Measurements from ENCODE around the gene LRRFIP2.
A peak's percentile ranks its signal among the peaks of the same experiment; 100 is the strongest.
"Not testable (repeated sequence)": the region's sequence is repeated elsewhere in the genome, so short reads cannot be mapped to it uniquely, and the experiment has no call there.

Gene LRRFIP2

DNA sequence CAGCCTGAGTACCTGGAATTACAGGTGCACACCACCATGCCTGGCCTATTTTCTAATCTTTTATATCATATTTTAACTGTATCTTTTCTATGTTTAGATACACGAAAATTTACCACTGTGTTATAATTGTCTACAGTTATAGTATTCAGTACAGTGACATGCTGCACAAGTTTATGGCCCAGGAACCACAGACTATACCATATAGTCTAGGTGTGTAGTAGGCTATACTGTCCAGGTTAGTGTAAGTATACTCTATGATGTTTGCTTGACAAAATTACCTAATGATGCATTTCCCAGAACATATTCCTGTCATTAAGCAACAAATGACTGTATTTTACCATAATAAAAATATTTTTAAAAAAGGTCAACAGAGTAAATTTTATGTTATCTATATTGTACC lies 5.5 kb downstream of the LRRFIP2 start:
- H3K36me3 Mint-ChIP-seq = peaks cover 46% of the 10 kb centered on the region
- H3K27ac Mint-ChIP-seq = no peak overlapping the region
- peaks cover 5% of the 10 kb centered on the region for H3K4me1 Mint-ChIP-seq
- no peak overlapping the region for H3K4me3 Mint-ChIP-seq
- H3K9me3 Mint-ChIP-seq = no peaks in the 10 kb centered on the region
- no peak for ATAC-seq
- no peak for DNase-seq (ENCODE audit: low spot score in 2 of 2)

DNA sequence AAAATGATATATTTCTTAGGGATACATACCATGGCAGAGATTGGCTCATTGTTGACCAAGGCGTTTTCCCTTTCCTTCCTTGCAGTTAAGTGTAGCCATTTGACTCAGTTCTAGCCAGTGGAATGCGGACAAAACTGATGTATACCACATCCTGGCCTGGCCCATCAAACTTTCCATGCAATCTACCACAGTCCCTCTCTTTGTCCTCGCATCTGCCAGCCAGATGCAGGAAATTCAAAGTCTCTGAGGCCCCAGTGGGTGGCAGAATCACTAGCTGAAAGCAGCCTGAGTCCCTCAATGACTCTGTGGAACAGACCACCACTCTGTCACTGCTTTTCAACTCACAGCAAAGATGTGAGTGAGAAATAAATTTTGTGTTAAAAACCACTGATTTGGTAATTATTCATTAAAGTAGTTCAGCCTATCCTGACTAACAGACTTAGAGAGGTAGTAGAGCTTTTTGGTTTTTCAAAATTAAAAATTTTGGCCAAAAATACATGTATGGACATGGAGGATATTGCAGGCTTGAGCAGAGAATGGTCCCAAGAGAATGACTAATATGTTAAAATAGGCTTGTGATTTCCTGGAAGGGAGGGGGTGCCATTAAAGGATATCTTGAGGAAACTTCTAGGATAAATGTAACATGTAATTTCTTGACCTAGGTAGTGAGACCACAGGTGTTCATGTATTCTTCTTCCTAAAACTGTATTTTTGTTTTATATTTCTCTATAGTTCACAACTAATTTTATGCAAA lies 10.9 kb downstream of the LRRFIP2 start:
- Mint-ChIP-seq H3K36me3 (peaks cover 44% of the 10 kb centered on the region), H3K27ac (peak overlapping the region; percentile 73), H3K9me3 (no peaks in the 10 kb centered on the region), H3K4me3 (peak overlapping the region; percentile 30), H3K4me1 (peaks cover 29% of the 10 kb centered on the region)
- peak; percentile 18 to 66 for DNase-seq (ENCODE audit: low spot score in 2 of 2)
- ATAC-seq = peak; percentile 85

DNA sequence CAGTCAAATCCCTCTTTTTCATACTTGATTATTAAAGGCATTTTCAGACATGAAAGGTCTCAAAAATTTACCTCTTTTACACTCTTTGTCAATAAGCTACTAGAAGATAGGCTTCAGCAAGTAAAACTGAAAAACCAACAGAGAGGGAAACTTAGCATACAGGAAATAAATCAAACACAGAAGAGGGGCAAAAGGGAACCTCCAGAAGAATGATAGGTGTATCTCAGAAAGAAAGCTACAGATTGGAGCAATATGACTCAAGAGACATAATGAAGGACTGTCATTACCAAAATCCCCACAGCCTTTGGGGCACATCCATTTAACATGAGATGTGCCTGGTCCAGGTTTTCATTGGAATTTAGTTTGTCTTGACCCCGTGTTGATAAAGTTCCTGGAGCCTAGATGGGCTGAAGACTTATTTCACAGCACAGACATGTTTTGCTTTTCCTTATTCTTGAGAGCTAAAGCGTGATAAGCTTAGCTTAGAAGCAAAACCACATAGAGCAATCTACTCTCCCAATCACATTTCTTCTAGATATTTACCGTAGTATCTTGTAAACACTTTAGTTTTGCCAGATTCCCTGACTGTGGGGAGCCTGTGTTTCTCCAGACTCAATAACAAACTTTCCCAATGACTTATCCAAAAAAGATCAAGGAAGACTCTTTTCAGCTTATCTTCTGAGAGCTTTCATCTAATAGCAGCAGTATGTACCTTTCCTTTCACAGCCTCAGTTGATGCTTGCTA lies 11.7 kb downstream of the LRRFIP2 start:
- Mint-ChIP-seq H3K27ac (peak overlapping the region; percentile 73), H3K4me1 (peaks cover 29% of the 10 kb centered on the region), H3K36me3 (peaks cover 48% of the 10 kb centered on the region), H3K4me3 (peak overlapping the region; percentile 30), H3K9me3 (no peaks in the 10 kb centered on the region)
- peak; percentile 89 for ATAC-seq
- DNase-seq (ENCODE audit: low spot score in 2 of 2) = peak in 1 of 2 donors; percentile 52

DNA sequence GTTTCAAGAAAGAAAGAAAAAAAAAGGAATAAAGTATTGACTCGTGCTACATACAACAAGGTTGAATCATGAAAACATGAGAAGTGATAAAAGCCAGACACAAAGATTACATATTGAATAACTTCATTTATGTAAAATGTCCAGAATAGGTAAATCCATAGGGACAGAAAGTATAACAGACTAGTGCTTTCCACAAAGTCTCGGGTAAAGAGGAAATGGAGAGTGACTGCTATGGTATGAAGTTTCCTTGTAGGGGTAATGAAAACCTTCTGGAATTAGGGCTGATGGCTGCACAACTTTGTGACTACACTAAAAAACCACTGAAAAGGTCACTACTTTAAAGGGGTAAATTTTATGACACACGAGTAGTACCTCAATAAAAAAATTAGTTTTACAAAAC lies 13.0 kb downstream of the LRRFIP2 start:
- Mint-ChIP-seq H3K27ac (no peak overlapping the region), H3K9me3 (no peaks in the 10 kb centered on the region), H3K4me3 (no peak overlapping the region)

DNA sequence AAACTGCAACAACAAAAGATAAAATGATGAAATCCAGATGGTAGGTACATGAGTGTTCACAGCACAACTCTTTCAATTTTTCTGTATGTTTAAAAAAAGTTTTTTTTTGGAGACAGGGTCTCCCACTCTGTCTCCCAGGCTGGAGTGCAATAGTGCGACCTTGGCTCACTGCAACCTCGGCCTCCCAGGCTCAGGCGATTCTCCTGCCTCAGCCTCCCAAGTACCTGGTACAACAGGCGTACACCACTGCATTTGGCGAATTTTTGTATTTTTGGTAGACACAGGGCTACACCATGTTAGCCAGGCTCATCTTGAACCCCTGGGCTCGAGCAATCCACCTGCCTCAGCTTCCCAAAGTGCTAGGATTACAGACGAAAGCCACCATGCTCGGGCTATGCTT lies 18.6 kb downstream of the LRRFIP2 start:
- DNase-seq (ENCODE audit: low spot score in 2 of 2) (no peak), ATAC-seq (no peak)
- peaks cover 46% of the 10 kb centered on the region for H3K36me3 Mint-ChIP-seq
- no peak overlapping the region for H3K27ac Mint-ChIP-seq
- H3K4me3 Mint-ChIP-seq = no peak overlapping the region
- H3K4me1 Mint-ChIP-seq = no peaks in the 10 kb centered on the region
- H3K9me3 Mint-ChIP-seq = no peaks in the 10 kb centered on the region

More for the DNA sequence above, 13.0 kb downstream of the LRRFIP2 start:
- no peak for DNase-seq (ENCODE audit: low spot score in 2 of 2)
- H3K36me3 Mint-ChIP-seq = peaks cover 46% of the 10 kb centered on the region
- H3K4me1 Mint-ChIP-seq = peaks cover 29% of the 10 kb centered on the region
- no peak for ATAC-seq

DNA sequence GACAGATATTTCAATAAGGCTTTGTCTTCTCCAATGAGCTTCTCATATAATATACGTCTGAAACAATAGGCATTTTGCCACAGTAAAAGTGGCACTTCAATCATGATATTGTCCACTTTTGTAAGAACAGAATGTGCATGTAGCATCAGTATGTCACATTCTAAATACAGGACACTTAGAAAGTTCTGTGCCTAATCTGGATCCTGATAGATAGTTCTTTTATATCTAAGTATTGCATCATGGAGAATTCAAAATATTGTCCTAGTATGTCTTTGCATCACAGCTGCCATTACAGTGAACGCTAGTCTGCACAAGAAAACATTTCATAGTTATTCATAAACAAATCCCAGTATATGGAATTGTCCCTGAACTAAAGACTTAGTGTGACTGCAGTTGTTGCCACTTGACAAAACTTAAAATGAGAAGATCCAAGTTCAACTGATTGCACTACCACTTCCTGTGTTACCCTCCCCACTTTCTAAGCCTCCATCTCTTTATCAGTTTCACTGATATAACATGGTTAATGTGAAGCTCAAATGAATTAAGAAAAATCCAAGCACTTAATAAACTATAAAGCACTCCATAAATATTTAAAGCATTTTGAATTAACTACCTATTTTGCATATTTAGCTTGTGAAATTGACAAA lies 19.6 kb downstream of the LRRFIP2 start:
- H3K9me3 Mint-ChIP-seq = no peaks in the 10 kb centered on the region
- H3K36me3 Mint-ChIP-seq = peaks cover 40% of the 10 kb centered on the region
- ATAC-seq (no peak), DNase-seq (ENCODE audit: low spot score in 2 of 2) (no peak)
- no peak overlapping the region for H3K4me3 Mint-ChIP-seq
- no peaks in the 10 kb centered on the region for H3K4me1 Mint-ChIP-seq
- H3K27ac Mint-ChIP-seq = no peak overlapping the region

DNA sequence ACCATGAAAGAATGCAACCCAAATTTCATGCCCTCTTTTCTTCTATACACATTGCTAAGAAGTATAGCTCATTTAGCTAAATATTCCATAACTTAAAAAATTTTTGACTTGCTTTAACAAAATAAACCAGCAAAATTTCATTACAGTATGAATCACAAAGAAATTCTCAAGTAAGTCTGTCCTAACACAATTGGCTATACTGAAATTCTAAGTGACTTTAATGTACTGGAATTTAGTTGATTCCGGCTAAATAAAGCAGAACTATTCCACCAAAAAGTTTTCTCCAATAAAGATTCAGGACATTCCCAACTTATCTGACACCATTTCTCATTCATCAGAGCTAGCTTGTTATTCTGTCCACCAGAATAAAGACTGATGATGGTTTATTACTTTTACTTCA lies 23.8 kb downstream of the LRRFIP2 start:
- H3K4me3 Mint-ChIP-seq = no peak overlapping the region
- H3K9me3 Mint-ChIP-seq = no peaks in the 10 kb centered on the region
- H3K36me3 Mint-ChIP-seq = peaks cover 54% of the 10 kb centered on the region
- H3K4me1 Mint-ChIP-seq = peaks cover 7% of the 10 kb centered on the region
- no peak for DNase-seq (ENCODE audit: low spot score in 2 of 2)
- ATAC-seq = no peak
- H3K27ac Mint-ChIP-seq = no peak overlapping the region

DNA sequence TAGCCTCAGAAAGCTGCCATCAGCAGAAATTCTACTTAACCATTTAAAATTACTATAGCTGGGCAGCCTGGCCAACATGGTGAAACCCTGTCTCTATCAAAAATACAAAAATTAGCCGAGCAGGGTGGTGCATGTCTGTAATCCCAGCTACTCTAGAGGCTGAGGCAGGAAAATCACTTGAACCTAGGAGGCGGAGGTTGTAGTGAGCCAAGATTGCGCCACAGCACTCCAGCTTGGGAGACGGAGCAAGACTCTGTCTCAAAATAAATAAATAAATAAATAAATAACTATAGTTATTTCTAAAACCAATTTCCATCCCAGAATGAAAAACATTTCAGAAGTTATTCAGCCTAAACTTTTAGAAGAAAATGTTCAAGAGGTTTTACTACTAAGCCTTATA lies 25.1 kb downstream of the LRRFIP2 start:
- H3K27ac Mint-ChIP-seq = no peak overlapping the region
- H3K36me3 Mint-ChIP-seq = peaks cover 54% of the 10 kb centered on the region
- no peak for DNase-seq (ENCODE audit: low spot score in 2 of 2)
- H3K4me1 Mint-ChIP-seq = peaks cover 7% of the 10 kb centered on the region
- no peak overlapping the region for H3K4me3 Mint-ChIP-seq
- no peaks in the 10 kb centered on the region for H3K9me3 Mint-ChIP-seq
- ATAC-seq = no peak

DNA sequence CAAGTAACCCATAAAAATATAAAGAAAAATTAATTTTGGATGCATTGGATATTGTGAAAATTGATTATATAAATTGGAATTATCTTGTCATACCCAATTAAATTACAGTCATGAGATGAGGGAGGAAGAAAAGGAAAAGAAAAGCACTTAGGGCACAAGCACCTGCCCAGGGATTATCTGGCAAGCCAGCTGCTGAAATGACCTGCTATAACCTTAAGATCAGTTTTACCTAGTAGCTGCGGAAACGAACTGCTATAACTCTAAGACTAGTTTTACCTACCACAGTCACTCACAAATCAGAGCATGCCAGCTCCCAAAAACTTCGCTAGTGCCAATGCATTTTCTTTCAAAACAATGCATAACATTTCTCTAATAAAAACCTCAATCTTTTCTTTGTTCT lies 26.2 kb downstream of the LRRFIP2 start:
- peaks cover 48% of the 10 kb centered on the region for H3K36me3 Mint-ChIP-seq
- ATAC-seq = no peak

DNA sequence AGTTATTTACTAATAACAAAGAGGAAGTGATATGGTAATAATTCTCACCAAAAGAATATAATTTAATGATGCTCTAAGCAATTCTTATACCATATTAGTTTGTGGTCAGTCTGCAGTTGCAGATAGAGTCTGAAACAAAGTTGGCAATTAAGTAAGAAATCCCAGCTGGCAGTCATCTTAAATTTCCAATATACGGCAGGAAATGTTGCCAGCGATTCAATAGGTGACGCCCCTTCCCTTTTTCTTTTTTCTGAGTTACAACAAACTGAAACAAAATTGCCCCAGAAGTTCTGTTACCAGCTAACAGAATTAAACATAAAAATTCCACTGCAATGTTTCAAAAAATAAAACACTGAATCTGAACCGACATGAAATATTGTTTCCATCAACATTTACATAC lies 26.7 kb downstream of the LRRFIP2 start:
- Mint-ChIP-seq H3K36me3 (peaks cover 50% of the 10 kb centered on the region), H3K4me1 (peaks cover 7% of the 10 kb centered on the region), H3K9me3 (no peaks in the 10 kb centered on the region), H3K27ac (no peak overlapping the region), H3K4me3 (no peak overlapping the region)
- no peak for DNase-seq (ENCODE audit: low spot score in 2 of 2)
- ATAC-seq = no peak

More for the DNA sequence above, 26.2 kb downstream of the LRRFIP2 start:
- peaks cover 7% of the 10 kb centered on the region for H3K4me1 Mint-ChIP-seq
- no peak overlapping the region for H3K4me3 Mint-ChIP-seq
- DNase-seq (ENCODE audit: low spot score in 2 of 2) = no peak
- no peak overlapping the region for H3K27ac Mint-ChIP-seq
- no peaks in the 10 kb centered on the region for H3K9me3 Mint-ChIP-seq

DNA sequence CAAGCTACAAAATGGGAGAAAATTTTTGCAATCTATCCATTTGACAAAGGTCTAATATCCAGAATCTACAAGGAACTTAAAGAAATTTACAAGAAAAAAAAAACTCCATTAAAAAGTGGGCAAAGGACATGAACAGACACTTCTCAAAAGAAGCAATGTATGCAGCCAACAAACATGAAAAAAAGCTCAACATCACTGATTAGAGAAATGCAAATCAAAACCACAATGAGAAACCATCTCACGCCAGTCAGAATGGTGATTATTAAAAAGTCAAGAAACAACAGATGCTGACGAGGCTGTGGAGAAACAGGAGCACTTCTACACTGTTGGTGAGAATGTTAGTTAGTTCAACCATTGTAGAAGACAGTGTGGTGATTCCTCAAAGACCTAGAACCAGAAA lies 27.5 kb downstream of the LRRFIP2 start:
- not testable (repeated sequence) for ATAC-seq; H3K4me1 Mint-ChIP-seq; DNase-seq (ENCODE audit: low spot score in 2 of 2); H3K4me3 Mint-ChIP-seq; H3K9me3 Mint-ChIP-seq; H3K27ac Mint-ChIP-seq
- peaks cover 43% of the 10 kb centered on the region for H3K36me3 Mint-ChIP-seq

DNA sequence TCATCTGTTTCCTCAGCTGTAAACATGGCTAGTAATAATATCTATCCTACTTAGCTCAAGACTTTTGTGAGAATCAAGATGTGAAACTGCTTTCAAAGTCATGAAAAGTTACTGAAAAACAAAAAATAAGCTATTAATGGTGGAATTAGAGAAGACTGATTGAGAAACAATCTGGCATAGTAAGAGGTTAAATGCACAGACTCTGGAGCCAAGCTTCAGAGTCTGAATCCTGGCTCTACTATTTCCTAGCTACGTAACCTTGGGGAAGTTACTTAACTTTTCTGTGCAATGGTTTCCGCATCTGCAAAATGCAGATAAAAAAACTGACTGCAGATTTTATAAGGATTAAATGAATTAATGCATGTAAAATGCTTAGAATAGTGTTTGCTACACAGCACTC lies 28.8 kb downstream of the LRRFIP2 start:
- peaks cover 7% of the 10 kb centered on the region for H3K4me1 Mint-ChIP-seq

DNA sequence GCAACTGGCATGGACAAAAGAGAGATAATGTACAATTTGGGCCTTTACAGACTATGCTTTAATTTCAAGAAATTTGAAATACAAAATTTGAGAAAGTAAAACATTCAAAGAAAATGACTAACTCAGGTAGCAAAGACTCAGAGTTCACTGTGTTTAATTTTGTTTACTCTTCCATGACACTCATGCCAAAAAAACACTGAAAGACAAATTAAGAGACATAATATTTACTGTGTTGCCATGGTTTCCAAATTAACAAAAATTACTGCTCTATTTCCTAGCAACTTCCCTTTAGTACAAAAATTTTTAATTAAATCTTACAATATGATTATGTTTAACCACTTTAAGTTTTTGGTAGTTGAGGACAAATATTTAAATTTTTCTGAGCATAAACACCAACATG lies 29.6 kb downstream of the LRRFIP2 start:
- Mint-ChIP-seq H3K4me3 (no peak overlapping the region), H3K27ac (no peak overlapping the region), H3K36me3 (peaks cover 38% of the 10 kb centered on the region), H3K4me1 (peaks cover 7% of the 10 kb centered on the region), H3K9me3 (no peaks in the 10 kb centered on the region)
- ATAC-seq (no peak), DNase-seq (ENCODE audit: low spot score in 2 of 2) (no peak)

More for the DNA sequence above, 28.8 kb downstream of the LRRFIP2 start:
- no peak overlapping the region for H3K27ac Mint-ChIP-seq
- no peaks in the 10 kb centered on the region for H3K9me3 Mint-ChIP-seq
- H3K36me3 Mint-ChIP-seq = peaks cover 38% of the 10 kb centered on the region
- no peak overlapping the region for H3K4me3 Mint-ChIP-seq
- no peak for DNase-seq (ENCODE audit: low spot score in 2 of 2)
- no peak for ATAC-seq

DNA sequence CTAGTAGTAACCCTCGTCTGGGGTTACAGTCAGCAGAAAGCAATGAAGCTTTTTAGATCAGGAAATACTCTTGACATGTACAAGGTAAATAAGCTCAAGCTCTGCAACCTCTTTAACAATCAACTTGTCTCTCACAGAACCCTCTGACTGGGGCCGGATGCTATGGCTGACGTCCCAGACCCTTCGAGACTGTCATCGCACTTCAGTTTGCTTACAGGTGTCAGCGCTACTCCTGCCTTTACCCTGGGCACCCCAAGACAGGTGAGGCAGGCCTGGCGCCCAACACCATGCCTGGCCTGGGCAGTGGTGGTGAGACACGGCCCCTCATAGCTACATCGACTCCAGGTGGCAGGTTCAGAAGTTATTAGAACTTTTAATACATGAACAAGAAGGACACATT lies 30.6 kb downstream of the LRRFIP2 start:
- Mint-ChIP-seq H3K36me3 (peaks cover 36% of the 10 kb centered on the region), H3K9me3 (no peaks in the 10 kb centered on the region), H3K4me3 (no peak overlapping the region), H3K27ac (no peak overlapping the region), H3K4me1 (peaks cover 7% of the 10 kb centered on the region)
- ATAC-seq (no peak), DNase-seq (ENCODE audit: low spot score in 2 of 2) (no peak)

DNA sequence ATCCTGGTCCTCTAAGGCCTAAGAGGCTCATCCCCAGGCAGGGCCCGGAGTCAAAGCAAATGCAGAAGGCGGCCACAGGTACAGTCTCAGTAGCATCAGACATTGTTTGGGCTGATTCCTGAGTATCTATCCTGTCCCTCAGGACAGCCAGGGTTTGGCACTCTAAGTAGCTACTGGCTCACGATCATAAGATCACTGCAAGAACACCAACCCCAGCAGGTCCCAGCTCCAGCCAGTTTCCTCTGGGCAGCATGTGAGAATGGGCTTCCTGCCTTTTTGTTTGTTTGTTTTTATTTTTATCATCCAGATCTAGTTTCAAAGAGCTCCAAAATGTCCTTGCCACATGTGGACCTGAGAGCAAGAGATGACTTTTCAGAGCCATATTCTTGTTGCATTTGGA lies 32.7 kb downstream of the LRRFIP2 start:
- ATAC-seq = no peak
- peaks cover 17% of the 10 kb centered on the region for H3K4me1 Mint-ChIP-seq
- no peak overlapping the region for H3K4me3 Mint-ChIP-seq
- H3K27ac Mint-ChIP-seq = no peak overlapping the region
- peaks cover 15% of the 10 kb centered on the region for H3K36me3 Mint-ChIP-seq
- DNase-seq (ENCODE audit: low spot score in 2 of 2) = no peak
- no peaks in the 10 kb centered on the region for H3K9me3 Mint-ChIP-seq

All from stimulated activated effector memory CD8-positive, alpha-beta T cell treated with anti-CD3 and anti-CD28 coated beads, Interleukin-12 subunit alpha, Interleukin-12 subunit beta, amount 100 ng/mL, for 72 hours (primary cell).